Activated naive CD8-positive, alpha-beta T cell treated with anti-CD3 and anti-CD28 coated beads, Interleukin-2, amount 50 U/mL, for 24 hours (primary cell): ENCODE measurements around the gene CTAGE8.
"Not testable (repeated sequence)": the region's sequence is repeated elsewhere in the genome, so short reads cannot be mapped to it uniquely, and the experiment has no call there.

Experiments
- ATAC-seq: fragments of 150-1000 bp; cut with Tn5 transposase; one replicate; pipeline ENCODE4 v1.10.0; 2021
- DNase-seq: peaks from one replicate; pipeline ENCODE4 v3.0.0; 2021
- H3K27ac Mint-ChIP-seq: one replicate; pipeline ENCODE4 v1.8.0; 2021; ENCODE audit warnings: mild to moderate bottlenecking, mixed read lengths
- H3K27me3 Mint-ChIP-seq: one replicate; pipeline ENCODE4 v1.8.0; 2021; ENCODE audit warnings: mixed read lengths
- H3K36me3 Mint-ChIP-seq: one replicate; pipeline ENCODE4 v1.8.0; 2021; ENCODE audit warnings: low read depth, mixed read lengths
- H3K4me1 Mint-ChIP-seq: one replicate; pipeline ENCODE4 v1.8.0; 2021; ENCODE audit warnings: mixed read lengths
- H3K4me3 Mint-ChIP-seq: one replicate; pipeline ENCODE4 v1.8.0; 2021; ENCODE audit warnings: mild to moderate bottlenecking, moderate library complexity, mixed read lengths
- H3K9me3 Mint-ChIP-seq: one replicate; pipeline ENCODE4 v1.8.0; 2021; ENCODE audit warnings: mixed read lengths

The CTAGE8 gene

DNA sequence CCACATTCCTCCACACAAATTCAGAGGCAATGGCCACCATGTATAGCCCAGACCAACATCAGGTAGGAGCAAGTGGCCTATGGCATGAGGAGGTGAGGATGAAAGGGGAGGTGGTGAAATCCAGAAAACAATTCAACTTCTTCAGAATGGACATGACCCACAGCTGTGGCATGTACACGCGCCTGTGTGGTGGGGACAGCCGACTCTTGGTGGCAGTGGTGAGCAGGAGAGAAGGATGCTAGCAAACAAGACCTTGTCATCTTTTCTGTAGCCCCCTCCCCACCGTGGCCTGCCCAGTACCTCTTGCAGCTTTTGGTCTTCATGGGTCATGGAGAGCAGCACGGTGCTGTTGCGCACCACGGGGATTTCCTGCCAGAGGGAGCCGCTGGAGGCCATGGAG lies 12.9 kb upstream of the CTAGE8 start:
- H3K9me3 Mint-ChIP-seq, ATAC-seq, H3K27me3 Mint-ChIP-seq, H3K27ac Mint-ChIP-seq, DNase-seq, H3K4me1 Mint-ChIP-seq, H3K36me3 Mint-ChIP-seq, H3K4me3 Mint-ChIP-seq: not testable (repeated sequence)

DNA sequence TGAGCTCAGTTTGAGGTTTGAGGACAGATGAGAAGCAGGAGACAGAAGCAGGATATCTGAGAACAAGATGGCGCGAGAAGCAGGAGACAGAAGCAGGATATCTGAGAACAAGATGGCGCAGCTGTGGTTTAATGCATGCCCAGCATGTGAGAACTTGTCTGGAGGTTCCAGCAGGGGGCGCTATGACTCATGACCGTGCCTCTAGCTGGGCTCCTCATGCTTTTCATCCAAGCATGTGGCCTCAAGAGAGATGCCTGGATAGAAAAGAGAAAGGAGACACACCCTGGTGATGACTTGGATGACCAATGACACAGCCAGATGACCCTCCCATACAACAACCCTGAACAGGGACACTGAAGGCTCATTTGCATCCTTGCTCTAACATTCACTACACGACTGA lies 10.9 kb upstream of the CTAGE8 start:
- not testable (repeated sequence) for H3K27me3 Mint-ChIP-seq, H3K27ac Mint-ChIP-seq, H3K9me3 Mint-ChIP-seq, H3K4me3 Mint-ChIP-seq, ATAC-seq, H3K36me3 Mint-ChIP-seq, H3K4me1 Mint-ChIP-seq, DNase-seq

- ATAC-seq, H3K4me1 Mint-ChIP-seq, H3K9me3 Mint-ChIP-seq, H3K36me3 Mint-ChIP-seq, DNase-seq, H3K4me3 Mint-ChIP-seq, H3K27me3 Mint-ChIP-seq, H3K27ac Mint-ChIP-seq: not testable (repeated sequence)
Measured at GRCh38 chr7:144275281-144275680, 6.2 kb upstream of the CTAGE8 start.

GRCh38 chr7:144264692-144265091 lies 4.4 kb downstream of the CTAGE8 start, which contains the start of gene OR2A7:
TSS of gene OR2A7 (minus strand) at chr7:144264792. CDS start at chr7:144259628, 5,164 bp downstream.
- H3K4me3 Mint-ChIP-seq, H3K27ac Mint-ChIP-seq, DNase-seq, H3K27me3 Mint-ChIP-seq, H3K9me3 Mint-ChIP-seq, H3K4me1 Mint-ChIP-seq, ATAC-seq, H3K36me3 Mint-ChIP-seq: not testable (repeated sequence)

DNA sequence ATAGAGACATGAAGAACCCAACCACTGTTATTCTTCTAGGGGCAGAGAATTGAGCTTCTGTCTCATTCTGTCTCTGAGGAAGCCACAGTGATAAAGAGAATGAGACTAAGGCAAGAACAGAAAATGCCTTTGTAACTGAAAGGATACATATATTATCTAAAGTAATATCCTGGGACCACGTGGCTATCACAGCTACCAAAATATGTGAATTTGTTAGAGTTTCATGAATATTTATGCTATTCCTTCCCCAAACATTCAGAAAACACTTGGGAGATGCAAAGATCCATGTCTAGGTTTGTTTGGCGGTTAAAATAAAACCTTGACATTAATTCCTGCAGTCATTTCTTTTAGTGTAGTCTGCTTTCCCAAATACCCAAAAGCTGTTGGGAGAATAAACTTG lies 7.0 kb downstream of the CTAGE8 start:
- not testable (repeated sequence) for H3K27me3 Mint-ChIP-seq, H3K27ac Mint-ChIP-seq, DNase-seq, H3K4me1 Mint-ChIP-seq, H3K4me3 Mint-ChIP-seq, H3K9me3 Mint-ChIP-seq, ATAC-seq, H3K36me3 Mint-ChIP-seq

DNA sequence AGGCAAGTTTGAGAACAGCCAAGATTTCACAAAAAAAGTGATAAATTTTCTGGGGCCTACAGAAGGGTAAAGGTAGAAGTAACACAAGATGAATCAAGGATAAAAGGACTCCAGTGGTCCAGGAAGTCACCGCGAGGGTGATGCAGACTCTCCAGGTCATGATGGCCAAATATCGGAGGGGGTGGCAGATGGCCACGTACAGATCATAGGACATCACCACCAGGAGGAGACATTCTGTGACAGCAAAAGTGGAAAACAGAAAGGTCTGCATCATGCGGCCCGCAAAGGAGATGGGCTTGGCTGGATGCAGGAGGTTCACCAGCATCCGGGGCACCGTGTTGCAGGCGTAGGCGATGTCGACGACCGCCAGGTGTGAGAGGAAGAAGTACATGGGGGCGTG lies 10.0 kb downstream of the CTAGE8 start:
- not testable (repeated sequence) for H3K27me3 Mint-ChIP-seq, H3K27ac Mint-ChIP-seq, H3K36me3 Mint-ChIP-seq, DNase-seq, ATAC-seq, H3K9me3 Mint-ChIP-seq, H3K4me3 Mint-ChIP-seq, H3K4me1 Mint-ChIP-seq

DNA sequence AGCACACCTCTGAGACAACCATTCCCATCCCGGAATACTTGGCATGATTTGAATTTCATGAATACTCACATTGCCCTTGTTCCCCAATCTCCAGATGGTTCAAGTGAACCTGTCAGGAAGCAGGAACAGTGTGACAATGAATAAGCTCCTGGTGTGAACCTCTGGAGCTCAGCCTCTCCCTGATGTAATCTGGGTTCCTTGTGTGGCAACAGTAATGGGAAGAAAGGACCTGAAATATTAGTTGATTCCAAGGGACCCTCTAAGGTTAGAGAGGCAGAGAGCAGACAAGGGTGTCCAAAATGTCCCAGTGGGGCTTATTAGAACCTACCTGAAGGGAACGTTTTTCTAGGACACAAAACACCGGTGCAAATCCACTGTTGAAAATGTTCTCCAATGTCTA lies 13.0 kb downstream of the CTAGE8 start:
- Mint-ChIP-seq H3K27me3 (no peaks in the 10 kb centered on the region), H3K36me3 (no peaks in the 10 kb centered on the region), H3K27ac (no peak overlapping the region), H3K4me3 (no peak overlapping the region), H3K9me3 (no peaks in the 10 kb centered on the region), H3K4me1 (no peaks in the 10 kb centered on the region)
- DNase-seq (no peak), ATAC-seq (no peak)

GRCh38 chr7:144255471-144255897 lies 13.6 kb downstream of the CTAGE8 start:
- H3K27me3 Mint-ChIP-seq = no peaks in the 10 kb centered on the region
- no peak for ATAC-seq
- DNase-seq = no peak
- H3K4me1 Mint-ChIP-seq = no peaks in the 10 kb centered on the region
- H3K27ac Mint-ChIP-seq = no peak overlapping the region
- H3K9me3 Mint-ChIP-seq = no peaks in the 10 kb centered on the region
- no peaks in the 10 kb centered on the region for H3K36me3 Mint-ChIP-seq
- H3K4me3 Mint-ChIP-seq = no peak overlapping the region

DNA sequence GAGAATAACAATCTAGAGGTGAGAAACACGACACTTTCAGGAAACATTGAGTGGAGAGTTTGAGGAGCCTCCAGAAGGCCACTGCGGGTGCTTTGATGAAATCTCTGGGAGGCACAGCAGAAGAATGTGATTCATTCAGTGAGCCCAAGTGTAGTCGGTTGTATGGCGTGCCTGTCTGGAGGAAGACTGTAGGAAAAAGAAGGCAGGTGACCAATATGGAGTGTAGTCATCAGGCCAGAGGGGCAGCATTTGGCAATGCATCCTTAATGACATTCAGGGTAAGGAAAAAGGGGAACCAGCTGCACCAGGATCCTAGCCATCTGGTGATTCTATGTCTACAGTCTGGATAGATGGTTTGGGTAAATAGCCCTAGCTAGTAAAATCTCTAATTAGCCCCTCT lies 16.8 kb downstream of the CTAGE8 start:
- H3K36me3 Mint-ChIP-seq, H3K4me3 Mint-ChIP-seq, H3K4me1 Mint-ChIP-seq, DNase-seq, H3K9me3 Mint-ChIP-seq, ATAC-seq, H3K27ac Mint-ChIP-seq, H3K27me3 Mint-ChIP-seq: not testable (repeated sequence)

- H3K27ac Mint-ChIP-seq, DNase-seq, H3K9me3 Mint-ChIP-seq, ATAC-seq, H3K36me3 Mint-ChIP-seq, H3K27me3 Mint-ChIP-seq, H3K4me3 Mint-ChIP-seq, H3K4me1 Mint-ChIP-seq: not testable (repeated sequence)
Measured at GRCh38 chr7:144247674-144248330, 21.3 kb downstream of the CTAGE8 start.

GRCh38 chr7:144246967-144247366 lies 22.1 kb downstream of the CTAGE8 start:
- H3K27ac Mint-ChIP-seq, H3K9me3 Mint-ChIP-seq, H3K4me3 Mint-ChIP-seq, ATAC-seq, H3K36me3 Mint-ChIP-seq, DNase-seq, H3K27me3 Mint-ChIP-seq, H3K4me1 Mint-ChIP-seq: not testable (repeated sequence)

GRCh38 chr7:144245372-144245771 lies 23.7 kb downstream of the CTAGE8 start:
- H3K4me3 Mint-ChIP-seq, DNase-seq, ATAC-seq, H3K9me3 Mint-ChIP-seq, H3K36me3 Mint-ChIP-seq, H3K4me1 Mint-ChIP-seq, H3K27ac Mint-ChIP-seq, H3K27me3 Mint-ChIP-seq: not testable (repeated sequence)

- not testable (repeated sequence) for ATAC-seq, H3K9me3 Mint-ChIP-seq, H3K27ac Mint-ChIP-seq, H3K36me3 Mint-ChIP-seq, H3K27me3 Mint-ChIP-seq, H3K4me1 Mint-ChIP-seq, H3K4me3 Mint-ChIP-seq, DNase-seq
Measured at GRCh38 chr7:144239365-144239764, 29.7 kb downstream of the CTAGE8 start, which contains the start of gene OR2A42. TSS of gene OR2A42 (minus strand) at chr7:144239605. CDS start at chr7:144232843, 6,762 bp downstream.

DNA sequence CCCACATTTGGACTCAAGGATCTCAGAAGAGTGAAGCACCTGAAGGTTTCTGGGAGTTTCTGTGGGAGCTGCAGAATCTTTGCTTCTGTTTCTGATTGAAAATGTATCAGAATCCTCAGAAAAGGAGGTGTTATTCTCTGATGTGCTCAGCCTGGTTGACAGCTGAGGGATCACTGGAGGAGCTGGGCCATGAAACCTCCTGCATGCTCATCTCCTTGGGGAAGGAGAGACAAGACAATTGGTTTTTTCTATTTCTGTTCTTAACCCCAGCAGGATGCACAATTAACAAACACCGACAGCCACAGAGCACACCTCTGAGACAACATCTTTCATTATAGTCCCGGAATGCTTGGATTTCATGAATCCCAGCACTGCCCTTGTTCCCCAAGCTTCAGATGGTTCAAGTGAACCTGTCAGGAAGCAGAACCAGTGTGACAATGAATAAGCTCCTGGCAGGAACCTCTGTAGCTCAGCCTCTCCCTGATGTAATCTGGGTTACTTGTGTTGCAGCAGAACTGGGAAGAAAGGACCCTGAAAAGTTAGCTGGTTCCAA lies 30.5 kb downstream of the CTAGE8 start:
- H3K36me3 Mint-ChIP-seq, ATAC-seq, H3K27ac Mint-ChIP-seq, H3K4me1 Mint-ChIP-seq, H3K4me3 Mint-ChIP-seq, H3K9me3 Mint-ChIP-seq, DNase-seq, H3K27me3 Mint-ChIP-seq: not testable (repeated sequence)

- H3K4me1 Mint-ChIP-seq, H3K27me3 Mint-ChIP-seq, H3K4me3 Mint-ChIP-seq, DNase-seq, H3K36me3 Mint-ChIP-seq, ATAC-seq, H3K9me3 Mint-ChIP-seq, H3K27ac Mint-ChIP-seq: not testable (repeated sequence)
Measured at GRCh38 chr7:144233039-144233438, 36.0 kb downstream of the CTAGE8 start.
